WTC11 (cell line): ENCODE results near the gene RETN. TPM values are rescaled to one million over a fixed set of nuclear protein-coding genes. Genes with fewer than 3 reads are reported as not detected.

Source experiments
- ATAC-seq: fragments of 200-7000 bp; cut with Tn5 transposase; 2 replicates; pipeline ENCODE4 v1.10.0; 2021; ENCODE audit warnings: mild to moderate bottlenecking, moderate library complexity
- CTCF ChIA-PET: fragments of 300-600 bp; sonication (Branson Sonifier 250); formaldehyde crosslinking; loops from one replicate; lab custom pipeline; 2021; ENCODE audit warnings: antibody characterized with exemption; lab: Charles Lee
- POLR2A ChIA-PET: fragments of 350-600 bp; sonication (Branson Sonifier 250); formaldehyde crosslinking; loops from one replicate; lab custom pipeline; 2021; ENCODE audit warnings: antibody characterized with exemption; lab: Charles Lee
- DNase-seq: peaks from one replicate; pipeline ENCODE4 v3.0.0; 2021; ENCODE audit warnings: low spot score
- H3K27ac Mint-ChIP-seq: 2 replicates; pipeline ENCODE4 v1.8.0; 2021; ENCODE audit warnings: mixed read lengths
- H3K27me3 Mint-ChIP-seq: 2 replicates; pipeline ENCODE4 v1.8.0; 2021; ENCODE audit warnings: low read depth, mild to moderate bottlenecking, moderate library complexity, mixed read lengths
- H3K36me3 Mint-ChIP-seq: 2 replicates; pipeline ENCODE4 v1.8.0; 2021; ENCODE audit warnings: mixed read lengths
- H3K4me1 Mint-ChIP-seq: 2 replicates; pipeline ENCODE4 v1.8.0; 2022; ENCODE audit warnings: mixed read lengths
- H3K4me3 Mint-ChIP-seq: 2 replicates; pipeline ENCODE4 v1.8.0; 2021; ENCODE audit warnings: mild to moderate bottlenecking, moderate library complexity, mixed read lengths
- H3K9me3 Mint-ChIP-seq: 2 replicates; pipeline ENCODE4 v1.8.0; 2021; ENCODE audit warnings: mixed read lengths
- ATF6 ChIP-seq: sonication (generic); formaldehyde crosslinking; IDR thresholded peaks from 2 replicates; pipeline ENCODE4 v1.8.1; 2023; ENCODE audit warnings: mild to moderate bottlenecking, missing genetic modification reagents
- CREM ChIP-seq: sonication (generic); formaldehyde crosslinking; IDR thresholded peaks from 2 replicates; pipeline ENCODE4 v1.8.1; 2022; ENCODE audit warnings: mild to moderate bottlenecking, missing genetic modification reagents, moderate library complexity
- E2F5 ChIP-seq: sonication (generic); formaldehyde crosslinking; IDR thresholded peaks from 2 replicates; pipeline ENCODE4 v1.8.1; 2022; ENCODE audit warnings: mild to moderate bottlenecking, moderate library complexity, missing genetic modification reagents
- ELF4 ChIP-seq: sonication (generic); formaldehyde crosslinking; IDR thresholded peaks from 2 replicates; pipeline ENCODE4 v1.8.1; 2022; ENCODE audit warnings: low read depth, mild to moderate bottlenecking, moderate library complexity, missing genetic modification reagents
- ESRRA ChIP-seq: sonication (generic); formaldehyde crosslinking; IDR thresholded peaks from 2 replicates; pipeline ENCODE4 v1.8.1; 2022; ENCODE audit warnings: mild to moderate bottlenecking, missing genetic modification reagents, borderline replicate concordance
- FOXJ3 ChIP-seq: sonication (generic); formaldehyde crosslinking; IDR thresholded peaks from 2 replicates; pipeline ENCODE4 v1.9.0; 2021; ENCODE audit warnings: missing genetic modification reagents, mild to moderate bottlenecking, borderline replicate concordance
- GABPB1 ChIP-seq: sonication (generic); formaldehyde crosslinking; IDR thresholded peaks from 2 replicates; pipeline ENCODE4 v1.8.1; 2023; ENCODE audit warnings: mild to moderate bottlenecking, missing genetic modification reagents
- GRHL2 ChIP-seq: fragments of 250-450 bp; sonication (Bioruptor Pico); IDR thresholded peaks from 2 replicates; pipeline ENCODE4 v1.8.0; 2022; ENCODE audit warnings: mild to moderate bottlenecking, moderate library complexity; ENCODE audit not compliant: insufficient replicate concordance, severe bottlenecking
- HMGA2 ChIP-seq: fragments of 250-450 bp; sonication (Bioruptor Pico); IDR thresholded peaks from 2 replicates; pipeline ENCODE4 v1.4.0; 2021; ENCODE audit warnings: mild to moderate bottlenecking, moderate library complexity
- NFE2L1 ChIP-seq: sonication (generic); formaldehyde crosslinking; IDR thresholded peaks from 2 replicates; pipeline ENCODE4 v1.8.1; 2023; ENCODE audit warnings: missing genetic modification reagents
- NFYB ChIP-seq: sonication (generic); formaldehyde crosslinking; conservative IDR thresholded peaks from 2 replicates; pipeline ENCODE4 v1.8.0; 2022; ENCODE audit warnings: low read depth, missing genetic modification reagents
- PRRX2 ChIP-seq: fragments of 250-450 bp; sonication (Bioruptor Pico); IDR thresholded peaks from 2 replicates; pipeline ENCODE4 v1.8.0; 2021; ENCODE audit warnings: mild to moderate bottlenecking
- SOX15 ChIP-seq: fragments of 250-450 bp; sonication (Bioruptor Pico); IDR thresholded peaks from 2 replicates; pipeline ENCODE4 v1.9.0; 2021; ENCODE audit warnings: mild to moderate bottlenecking
- STAT6 ChIP-seq: sonication (generic); formaldehyde crosslinking; conservative IDR thresholded peaks from 2 replicates; pipeline ENCODE4 v1.8.1; 2023; ENCODE audit warnings: mild to moderate bottlenecking, low read depth, missing genetic modification reagents, moderate library complexity
- TCF7 ChIP-seq: sonication (generic); formaldehyde crosslinking; IDR thresholded peaks from 2 replicates; pipeline ENCODE4 v1.8.0; 2022; ENCODE audit warnings: mild to moderate bottlenecking, low read depth, missing genetic modification reagents, moderate library complexity
- TEAD1 ChIP-seq: sonication (generic); formaldehyde crosslinking; IDR thresholded peaks from 2 replicates; pipeline ENCODE4 v1.8.0; 2022; ENCODE audit warnings: mild to moderate bottlenecking, missing genetic modification reagents
- ZBTB21 ChIP-seq: sonication (generic); formaldehyde crosslinking; IDR thresholded peaks from 2 replicates; pipeline ENCODE4 v1.8.1; 2023; ENCODE audit warnings: mild to moderate bottlenecking, missing genetic modification reagents, borderline replicate concordance
- ZBTB43 ChIP-seq: sonication (generic); formaldehyde crosslinking; IDR thresholded peaks from 2 replicates; pipeline ENCODE4 v1.8.1; 2023; ENCODE audit warnings: mild to moderate bottlenecking, missing genetic modification reagents
- ZNF138 ChIP-seq: sonication (generic); formaldehyde crosslinking; conservative IDR thresholded peaks from 2 replicates; pipeline ENCODE4 v1.8.1; 2022; ENCODE audit warnings: mild to moderate bottlenecking, moderate library complexity, missing genetic modification reagents
- ZNF219 ChIP-seq: sonication (generic); formaldehyde crosslinking; IDR thresholded peaks from 2 replicates; pipeline ENCODE4 v1.8.0; 2023; ENCODE audit warnings: missing genetic modification reagents, mild to moderate bottlenecking, borderline replicate concordance
- ZNF317 ChIP-seq: sonication (generic); formaldehyde crosslinking; IDR thresholded peaks from 2 replicates; pipeline ENCODE4 v1.8.1; 2023; ENCODE audit warnings: low read depth, mild to moderate bottlenecking, moderate library complexity, missing genetic modification reagents, borderline replicate concordance
- ZNF396 ChIP-seq: fragments of 250-450 bp; sonication (Bioruptor Pico); IDR thresholded peaks from 2 replicates; pipeline ENCODE4 v1.8.0; 2021; ENCODE audit warnings: mild to moderate bottlenecking, moderate library complexity, borderline replicate concordance
- ZNF532 ChIP-seq: fragments of 250-450 bp; sonication (Bioruptor Pico); IDR thresholded peaks from 2 replicates; pipeline ENCODE4 v1.9.0; 2021; ENCODE audit warnings: mild to moderate bottlenecking, borderline replicate concordance
- total RNA-seq: library from RNA; stranded (reverse); gene quantifications from 3 replicates; pipeline ENCODE4 v1.2.3, GENCODE V29; 2021

Gene RETN
- total RNA-seq, 1 experiment from 2014 or later: not detected

GRCh38 chr19:7701654-7702457 lies 33.0 kb downstream of the RETN start, which contains the start of gene FCER2:
TSS of gene FCER2 (minus strand) at chr19:7702131. CDS start at chr19:7699760, 2,371 bp downstream.
- TF ChIP-seq ZNF532: no peak
- no peak for TF ChIP-seq ATF6
- no peak for TF ChIP-seq NFE2L1 (CRISPR knock-in tag)
- no peak for TF ChIP-seq ZNF317 (CRISPR knock-in tag)
- TF ChIP-seq ZNF396 (CRISPR knock-in tag): no peak
- no peak for TF ChIP-seq TEAD1 (CRISPR knock-in tag)
- no peak for TF ChIP-seq FOXJ3
- no peak for TF ChIP-seq NFYB
- TF ChIP-seq GRHL2 (CRISPR knock-in tag): no peak
- TF ChIP-seq ZNF138: no peak
- no peak for TF ChIP-seq ESRRA (CRISPR knock-in tag)
- TF ChIP-seq TCF7 (CRISPR knock-in tag): no peak
- TF ChIP-seq ELF4: no peak
- peaks cover 23% of the 10 kb centered on the region for H3K4me1 Mint-ChIP-seq
- H3K4me3 Mint-ChIP-seq: no peak within 1 kb of the TSS
- H3K27ac Mint-ChIP-seq: no peak within 1 kb of the TSS
- ChIA-PET POLR2A (no interaction called here), CTCF (interaction anchor here (1.0 kb wide), 1 partner anchor 21 kb away, joined by 4 read pairs; the partner anchor contains the start of gene TRAPPC5)
- no peak for DNase-seq
- H3K9me3 Mint-ChIP-seq: no peaks in the 10 kb centered on the region
- H3K27me3 Mint-ChIP-seq: peaks cover 18% of the 10 kb centered on the region
- ATAC-seq: no peak
- H3K36me3 Mint-ChIP-seq: no peaks in the 10 kb centered on the region

- ChIA-PET POLR2A (interaction anchor here (0.6 kb wide), 1 partner anchor 74 kb away, joined by 4 read pairs; the partner anchor contains the start of genes PET100 and XAB2), CTCF (interaction anchor here (0.7 to 1.0 kb wide), 3 partner anchors 22 to 135 kb away, joined by 4 to 6 read pairs (median 4); partner anchors contain the start of gene TRAPPC5)
- H3K36me3 Mint-ChIP-seq: no peaks in the 10 kb centered on the region
- H3K4me3 Mint-ChIP-seq: no peak overlapping the region
- no peaks in the 10 kb centered on the region for H3K9me3 Mint-ChIP-seq
- peaks cover 10% of the 10 kb centered on the region; the same call in 1 of the 2 replicates for H3K4me1 Mint-ChIP-seq
- ATAC-seq (no peak), DNase-seq (no peak)
- no peak overlapping the region for H3K27ac Mint-ChIP-seq
- H3K27me3 Mint-ChIP-seq: peaks cover 12% of the 10 kb centered on the region
- TF ChIP-seq CREM (CRISPR knock-in tag): no peak
- no peak for TF ChIP-seq ZBTB21 (CRISPR knock-in tag)
- no peak for TF ChIP-seq HMGA2 (CRISPR knock-in tag)
- TF ChIP-seq ZNF219 (CRISPR knock-in tag): no peak
- TF ChIP-seq FOXJ3: no peak
- TF ChIP-seq SOX15: no peak
- TF ChIP-seq PRRX2 (CRISPR knock-in tag): no peak
- TF ChIP-seq E2F5 (CRISPR knock-in tag): no peak
- no peak for TF ChIP-seq ZBTB43
- TF ChIP-seq STAT6 (CRISPR knock-in tag): no peak
- no peak for TF ChIP-seq GABPB1
- TF ChIP-seq ESRRA (CRISPR knock-in tag): no peak
Observed at GRCh38 chr19:7703332-7703731, 34.5 kb downstream of the RETN start.
